Measurements from ENCODE around the gene MB21D2. TPM values are rescaled to one million over a fixed set of nuclear protein-coding genes. Genes with fewer than 3 reads are reported as not detected.

Gene MB21D2
- total RNA-seq, 5 donors from 2014 or later (not counting 1 experiment from before 2014, with no cell fraction given) = 4.1 to 7.6 (median 5.5) TPM

DNA sequence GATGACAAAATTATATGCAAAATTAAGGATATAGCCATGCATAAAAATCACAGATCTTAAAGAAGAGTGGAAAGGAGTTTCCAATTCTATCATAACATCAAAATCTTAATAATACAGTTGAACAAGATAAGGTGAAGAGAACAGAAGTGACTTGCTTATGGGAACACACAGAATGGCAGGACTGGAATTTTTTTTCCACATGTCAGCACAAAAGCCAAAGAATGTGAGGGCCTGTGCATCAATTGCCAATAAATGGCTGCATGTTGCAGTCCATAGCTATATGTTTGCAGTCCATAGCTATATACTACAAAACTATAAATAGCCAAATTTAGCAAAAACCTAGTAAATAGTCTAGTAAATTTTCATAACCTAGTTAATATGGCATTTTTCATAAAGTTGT is 10.4 kb upstream of the MB21D2 start:
- ATAC-seq (replicated peaks in 1 of 4) = no peak
- H3K4me3 ChIP-seq (ENCODE audit: control insufficient read depth in 1 of 2, extremely low read depth in 1 of 2, low read length in 1 of 2) = no peak overlapping the region
- Mint-ChIP-seq H3K4me3 (no peak overlapping the region), H3K36me3 (no peaks in the 10 kb centered on the region), H3K27ac (no peak overlapping the region), H3K4me1 (no peaks in the 10 kb centered on the region), H3K9me3 (no peaks in the 10 kb centered on the region), H3K27me3 (peaks cover 0 to 9% of the 10 kb centered on the region in 2 donors)
- CTCF ChIA-PET = interaction anchor here in 1 of 2 donors (0.5 kb wide), 1 partner anchor 50 kb away, joined by 3 read pairs; no protein-coding TSS in a partner anchor
- H3K27ac ChIP-seq (ENCODE audit: low read length) = no peak overlapping the region
- DNase-seq = no peak
- no peaks in the 10 kb centered on the region for H3K36me3 ChIP-seq (ENCODE audit: control insufficient read depth in 2 of 2, extremely low read depth in 1 of 2, insufficient read depth in 1 of 2, low read length in 1 of 2)
- no peaks in the 10 kb centered on the region for H3K9me3 ChIP-seq
- POLR2A ChIA-PET = no interaction called here
- H3K4me1 ChIP-seq (ENCODE audit: control insufficient read depth in 1 of 2, extremely low read depth in 1 of 2, insufficient read depth in 2 of 2, low read length in 2 of 2) = no peaks in the 10 kb centered on the region
- no peaks in the 10 kb centered on the region for H3K27me3 ChIP-seq (replicated peaks in 1 of 2; ENCODE audit: control insufficient read depth in 2 of 2, extremely low read depth in 1 of 2, insufficient read depth in 2 of 2, low read length in 1 of 2)

DNA sequence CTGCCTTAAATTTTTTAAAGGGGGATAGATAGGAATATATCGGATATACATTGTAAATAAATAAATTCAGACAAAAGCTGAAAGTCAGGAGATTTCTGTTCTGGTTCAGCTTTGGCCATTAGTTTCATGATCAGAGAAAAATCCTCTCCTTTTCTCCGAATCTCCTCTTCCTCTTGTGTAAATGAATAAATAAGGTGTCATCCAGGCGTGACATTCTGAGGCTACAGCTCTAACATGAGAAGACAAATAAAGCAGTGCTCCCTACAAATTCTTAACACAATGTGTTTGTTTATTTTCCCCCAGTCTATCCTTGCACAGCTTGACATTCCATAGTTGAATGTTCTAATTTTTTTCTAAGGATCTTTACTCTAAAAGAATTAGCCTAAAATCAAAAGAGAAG is 9.4 kb upstream of the MB21D2 start:
- ChIA-PET POLR2A (no interaction called here), CTCF (no interaction called here)
- ATAC-seq (replicated peaks in 1 of 4) = no peak
- Histone ChIP-seq H3K4me3 (ENCODE audit: control insufficient read depth in 1 of 2, extremely low read depth in 1 of 2, low read length in 1 of 2) (no peak overlapping the region), H3K9me3 (no peaks in the 10 kb centered on the region), H3K36me3 (ENCODE audit: control insufficient read depth in 2 of 2, extremely low read depth in 1 of 2, insufficient read depth in 1 of 2, low read length in 1 of 2) (no peaks in the 10 kb centered on the region), H3K27ac (ENCODE audit: low read length) (no peak overlapping the region), H3K4me1 (ENCODE audit: control insufficient read depth in 1 of 2, extremely low read depth in 1 of 2, insufficient read depth in 2 of 2, low read length in 2 of 2) (no peaks in the 10 kb centered on the region), H3K27me3 (replicated peaks in 1 of 2; ENCODE audit: control insufficient read depth in 2 of 2, extremely low read depth in 1 of 2, insufficient read depth in 2 of 2, low read length in 1 of 2) (no peaks in the 10 kb centered on the region)
- no peaks in the 10 kb centered on the region for H3K36me3 Mint-ChIP-seq
- no peak overlapping the region for H3K27ac Mint-ChIP-seq
- no CpG with 5 or more reads among the region's 3 CpGs for WGBS (ENCODE audit: insufficient coverage)
- H3K4me3 Mint-ChIP-seq = no peak overlapping the region
- peaks cover 0 to 9% of the 10 kb centered on the region in 2 donors for H3K27me3 Mint-ChIP-seq
- no peaks in the 10 kb centered on the region for H3K4me1 Mint-ChIP-seq
- no peaks in the 10 kb centered on the region for H3K9me3 Mint-ChIP-seq
- no peak for DNase-seq

DNA sequence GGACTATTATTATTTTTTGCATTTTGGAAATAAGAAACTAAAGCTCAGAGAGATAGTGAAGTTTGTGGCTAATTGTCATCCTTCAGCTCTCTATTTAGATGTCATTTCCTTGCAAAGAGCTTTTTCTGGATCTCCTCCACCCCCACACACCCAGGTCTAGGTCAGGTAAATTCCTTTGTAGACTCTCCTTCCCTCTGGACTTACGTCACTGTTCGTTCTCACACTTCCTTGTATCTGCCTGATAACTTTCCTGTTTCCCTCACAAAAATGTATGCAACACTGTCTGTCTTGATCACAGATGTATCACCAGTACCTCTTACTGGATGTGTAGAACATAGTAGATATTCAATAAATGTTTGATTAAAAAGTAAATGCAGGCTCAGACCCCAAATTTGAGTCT is 6.1 kb upstream of the MB21D2 start:
- POLR2A ChIA-PET = no interaction called here
- WGBS (ENCODE audit: insufficient coverage) = no CpG with 5 or more reads among the region's 2 CpGs

GRCh38 chr3:192921793-192922192 is 4.1 kb upstream of the MB21D2 start:
- no peaks in the 10 kb centered on the region for H3K9me3 Mint-ChIP-seq
- ChIA-PET CTCF (no interaction called here), POLR2A (no interaction called here)
- Histone ChIP-seq H3K27ac (ENCODE audit: low read length) (no peak overlapping the region), H3K4me1 (ENCODE audit: control insufficient read depth in 1 of 2, extremely low read depth in 1 of 2, insufficient read depth in 2 of 2, low read length in 2 of 2) (peaks cover 0 to 11% of the 10 kb centered on the region in 2 experiments), H3K36me3 (ENCODE audit: control insufficient read depth in 2 of 2, extremely low read depth in 1 of 2, insufficient read depth in 1 of 2, low read length in 1 of 2) (no peaks in the 10 kb centered on the region), H3K9me3 (no peaks in the 10 kb centered on the region), H3K27me3 (replicated peaks in 1 of 2; ENCODE audit: control insufficient read depth in 2 of 2, extremely low read depth in 1 of 2, insufficient read depth in 2 of 2, low read length in 1 of 2) (peaks cover 14% of the 10 kb centered on the region in 2 experiments), H3K4me3 (ENCODE audit: control insufficient read depth in 1 of 2, extremely low read depth in 1 of 2, low read length in 1 of 2) (no peak overlapping the region)
- DNase-seq (no peak), ATAC-seq (replicated peaks in 1 of 4) (no peak)
- peaks cover 16 to 22% (median 17%) of the 10 kb centered on the region in 3 donors for H3K4me1 Mint-ChIP-seq
- peaks cover 29 to 35% of the 10 kb centered on the region in 2 donors for H3K27me3 Mint-ChIP-seq
- H3K4me3 Mint-ChIP-seq = no peak overlapping the region
- no peaks in the 10 kb centered on the region for H3K36me3 Mint-ChIP-seq
- H3K27ac Mint-ChIP-seq = no peak overlapping the region

More for the DNA sequence above, 6.1 kb upstream of the MB21D2 start:
- Mint-ChIP-seq H3K4me1 (peaks cover 2 to 12% (median 5%) of the 10 kb centered on the region in 3 donors), H3K9me3 (no peaks in the 10 kb centered on the region), H3K27me3 (peaks cover 20 to 22% of the 10 kb centered on the region in 2 donors), H3K4me3 (no peak overlapping the region), H3K36me3 (no peaks in the 10 kb centered on the region), H3K27ac (no peak overlapping the region)
- H3K27me3 ChIP-seq (replicated peaks in 1 of 2; ENCODE audit: control insufficient read depth in 2 of 2, extremely low read depth in 1 of 2, insufficient read depth in 2 of 2, low read length in 1 of 2) = peaks cover 0 to 11% of the 10 kb centered on the region in 2 experiments
- H3K4me3 ChIP-seq (ENCODE audit: control insufficient read depth in 1 of 2, extremely low read depth in 1 of 2, low read length in 1 of 2) = no peak overlapping the region
- DNase-seq (no peak), ATAC-seq (replicated peaks in 1 of 4) (no peak)
- H3K4me1 ChIP-seq (ENCODE audit: control insufficient read depth in 1 of 2, extremely low read depth in 1 of 2, insufficient read depth in 2 of 2, low read length in 2 of 2) = no peaks in the 10 kb centered on the region
- no peak overlapping the region for H3K27ac ChIP-seq (ENCODE audit: low read length)
- no peaks in the 10 kb centered on the region for H3K36me3 ChIP-seq (ENCODE audit: control insufficient read depth in 2 of 2, extremely low read depth in 1 of 2, insufficient read depth in 1 of 2, low read length in 1 of 2)
- CTCF ChIA-PET = no interaction called here
- H3K9me3 ChIP-seq = no peaks in the 10 kb centered on the region

DNA sequence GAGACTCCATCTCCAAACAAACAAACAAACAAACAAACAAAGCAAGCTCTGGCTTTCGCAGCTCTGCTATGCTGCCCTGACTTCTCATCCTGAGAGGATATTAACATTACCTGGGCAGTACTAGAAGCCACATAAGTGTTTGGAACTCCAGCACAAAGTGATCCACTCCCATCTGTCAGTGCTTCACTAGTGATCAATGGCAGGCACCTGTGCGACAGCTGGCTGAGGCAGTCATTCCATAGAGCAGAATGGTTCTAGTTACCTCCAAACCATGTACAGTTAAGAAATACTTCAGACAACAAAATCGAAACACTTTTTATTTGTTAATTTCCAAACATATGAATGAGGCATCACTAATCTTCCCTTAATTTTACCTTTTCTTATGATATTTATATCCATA is 2.8 kb upstream of the MB21D2 start:
- ATAC-seq (replicated peaks in 1 of 4) = no peak
- Mint-ChIP-seq H3K9me3 (no peaks in the 10 kb centered on the region), H3K36me3 (no peaks in the 10 kb centered on the region), H3K27me3 (peaks cover 40 to 44% of the 10 kb centered on the region in 2 donors), H3K4me1 (peaks cover 23 to 30% (median 27%) of the 10 kb centered on the region in 3 donors), H3K27ac (no peak overlapping the region), H3K4me3 (no peak overlapping the region)
- Histone ChIP-seq H3K9me3 (no peaks in the 10 kb centered on the region), H3K4me3 (ENCODE audit: control insufficient read depth in 1 of 2, extremely low read depth in 1 of 2, low read length in 1 of 2) (no peak overlapping the region), H3K27me3 (replicated peaks in 1 of 2; ENCODE audit: control insufficient read depth in 2 of 2, extremely low read depth in 1 of 2, insufficient read depth in 2 of 2, low read length in 1 of 2) (peaks cover 15 to 20% of the 10 kb centered on the region in 2 experiments), H3K27ac (ENCODE audit: low read length) (no peak overlapping the region), H3K36me3 (ENCODE audit: control insufficient read depth in 2 of 2, extremely low read depth in 1 of 2, insufficient read depth in 1 of 2, low read length in 1 of 2) (no peaks in the 10 kb centered on the region), H3K4me1 (ENCODE audit: control insufficient read depth in 1 of 2, extremely low read depth in 1 of 2, insufficient read depth in 2 of 2, low read length in 2 of 2) (peaks cover 0 to 19% of the 10 kb centered on the region in 2 experiments)
- WGBS (ENCODE audit: insufficient coverage) = 95% methylated on average over 2 of the region's 3 CpGs
- ChIA-PET POLR2A (no interaction called here), CTCF (no interaction called here)
- no peak for DNase-seq

GRCh38 chr3:192919901-192920300 is 2.2 kb upstream of the MB21D2 start:
- ATAC-seq (replicated peaks in 1 of 4) (no peak), DNase-seq (no peak)
- no peaks in the 10 kb centered on the region for H3K9me3 ChIP-seq
- H3K4me3 ChIP-seq (ENCODE audit: control insufficient read depth in 1 of 2, extremely low read depth in 1 of 2, low read length in 1 of 2) = no peak overlapping the region
- no peak overlapping the region for H3K27ac ChIP-seq (ENCODE audit: low read length)
- H3K4me3 Mint-ChIP-seq = no peak overlapping the region
- peaks cover 0 to 19% of the 10 kb centered on the region in 2 experiments for H3K4me1 ChIP-seq (ENCODE audit: control insufficient read depth in 1 of 2, extremely low read depth in 1 of 2, insufficient read depth in 2 of 2, low read length in 2 of 2)
- POLR2A ChIA-PET = no interaction called here
- no peaks in the 10 kb centered on the region for H3K9me3 Mint-ChIP-seq
- CTCF ChIA-PET = no interaction called here
- no peak overlapping the region for H3K27ac Mint-ChIP-seq
- peaks cover 23 to 35% (median 32%) of the 10 kb centered on the region in 3 donors for H3K4me1 Mint-ChIP-seq
- no peaks in the 10 kb centered on the region for H3K36me3 Mint-ChIP-seq
- no CpG with 5 or more reads among the region's 10 CpGs for WGBS (ENCODE audit: insufficient coverage)
- H3K27me3 ChIP-seq (replicated peaks in 1 of 2; ENCODE audit: control insufficient read depth in 2 of 2, extremely low read depth in 1 of 2, insufficient read depth in 2 of 2, low read length in 1 of 2) = peaks cover 15 to 20% of the 10 kb centered on the region in 2 experiments
- H3K27me3 Mint-ChIP-seq = peaks cover 44 to 45% of the 10 kb centered on the region in 2 donors
- no peaks in the 10 kb centered on the region for H3K36me3 ChIP-seq (ENCODE audit: control insufficient read depth in 2 of 2, extremely low read depth in 1 of 2, insufficient read depth in 1 of 2, low read length in 1 of 2)

GRCh38 chr3:192918275-192918588 is 576 bp upstream of the MB21D2 start:
- ChIA-PET POLR2A (interaction anchor here in 1 of 2 donors (0.9 to 1.4 kb wide), 2 partner anchors 19 to 26 kb away, joined by 4 to 14 read pairs; no protein-coding TSS in a partner anchor), CTCF (interaction anchor here in 1 of 2 donors (1.5 to 2.8 kb wide), 4 partner anchors 19 to 101 kb away, joined by 4 to 9 read pairs (median 6); no protein-coding TSS in a partner anchor)
- H3K4me1 ChIP-seq (ENCODE audit: control insufficient read depth in 1 of 2, extremely low read depth in 1 of 2, insufficient read depth in 2 of 2, low read length in 2 of 2) = peaks cover 0 to 19% of the 10 kb centered on the region in 2 experiments
- peak overlapping the region; percentile 64 for H3K27ac ChIP-seq (ENCODE audit: low read length)
- H3K36me3 Mint-ChIP-seq = no peaks in the 10 kb centered on the region
- peak overlapping the region; percentile 61 to 75 for H3K4me3 ChIP-seq (ENCODE audit: control insufficient read depth in 1 of 2, extremely low read depth in 1 of 2, low read length in 1 of 2)
- peaks cover 18 to 20% of the 10 kb centered on the region in 2 experiments for H3K27me3 ChIP-seq (replicated peaks in 1 of 2; ENCODE audit: control insufficient read depth in 2 of 2, extremely low read depth in 1 of 2, insufficient read depth in 2 of 2, low read length in 1 of 2)
- 13% methylated on average over 1 of the region's 13 CpGs for WGBS (ENCODE audit: insufficient coverage)
- peak overlapping the region; percentile 89 for H3K27ac Mint-ChIP-seq
- ATAC-seq (replicated peaks in 1 of 4) (no peak), DNase-seq (no peak)
- H3K9me3 Mint-ChIP-seq = no peaks in the 10 kb centered on the region
- no peaks in the 10 kb centered on the region for H3K36me3 ChIP-seq (ENCODE audit: control insufficient read depth in 2 of 2, extremely low read depth in 1 of 2, insufficient read depth in 1 of 2, low read length in 1 of 2)
- no peaks in the 10 kb centered on the region for H3K9me3 ChIP-seq
- peaks cover 23 to 42% (median 38%) of the 10 kb centered on the region in 3 donors for H3K4me1 Mint-ChIP-seq
- H3K4me3 Mint-ChIP-seq = peak overlapping the region; percentile 82 to 98 (median 90)
- peaks cover 44 to 51% of the 10 kb centered on the region in 2 donors for H3K27me3 Mint-ChIP-seq
